Measurements from ENCODE around the gene KIF5C. TPM values are rescaled to one million over a fixed set of nuclear protein-coding genes. Genes with fewer than 3 reads are reported as not detected.

Gene KIF5C
- total and polyA plus RNA-seq, 2 of the 13 experiments (the other 11 are each of a cell fraction or from before 2014, with no cell fraction given): 0.15 to 0.20 TPM

DNA sequence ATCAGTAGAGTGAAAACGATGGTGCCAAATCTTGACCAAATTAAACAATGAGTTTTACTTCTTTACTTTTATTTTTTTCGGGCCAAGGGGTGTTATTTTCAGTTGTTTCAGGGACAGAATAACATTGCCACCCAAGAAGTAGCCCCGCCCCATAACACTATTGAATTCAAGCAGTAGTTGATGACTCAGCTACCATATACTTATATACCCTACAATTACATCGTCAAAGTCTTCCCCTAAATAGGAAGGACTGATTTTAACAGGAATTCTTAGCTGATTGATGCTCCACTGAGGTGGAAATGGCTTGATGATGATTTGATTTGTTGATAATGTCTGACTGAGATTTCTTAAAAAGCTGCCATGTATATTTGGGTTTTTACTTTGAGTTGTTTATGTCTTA, 188.2 kb downstream of the KIF5C start:
- Histone ChIP-seq H3K4me1 (ENCODE audit: insufficient read depth, low read length) (no peaks in the 10 kb centered on the region), H3K4me2 (ENCODE audit: low read depth, low read length) (no peak overlapping the region), H3K9me3 (ENCODE audit: low read length) (no peaks in the 10 kb centered on the region), H3K4me3 (replicated peaks in 1 of 3; ENCODE audit: insufficient read depth in 1 of 3, low read depth in 2 of 3, low read length in 3 of 3) (no peak overlapping the region), H3K27me3 (ENCODE audit: control insufficient read depth in 1 of 2, insufficient read depth in 2 of 2, low read length in 2 of 2) (no peaks in the 10 kb centered on the region), H3K27ac (ENCODE audit: extremely low read length, insufficient read depth, low read length) (no peak overlapping the region), H3K36me3 (replicated peaks in 1 of 2; ENCODE audit: control insufficient read depth in 1 of 2, insufficient read depth in 2 of 2, low read length in 2 of 2) (no peaks in the 10 kb centered on the region), H3K79me2 (ENCODE audit: insufficient read depth, low read length) (no peaks in the 10 kb centered on the region), H3K9ac (ENCODE audit: insufficient read depth, low read depth, low read length) (no peak overlapping the region), H2AFZ (ENCODE audit: low read length) (no peak overlapping the region), H4K20me1 (ENCODE audit: insufficient read depth, low read length) (no peaks in the 10 kb centered on the region)
- FAIRE-seq (no peak), ATAC-seq (no peak), DNase-seq (ENCODE audit: low spot score) (no peak)
- TF ChIP-seq NPAS2 (CRISPR knock-in tag; IDR thresholded peaks at IDR 0.05; ENCODE audit: borderline replicate concordance): no peak
- POLR2A ChIA-PET: no interaction called here
- 1% methylated on average over 4 of the region's 4 CpGs for WGBS (ENCODE audit: low lambda C conversion rate)
- CTCF ChIA-PET (ENCODE audit: low intra/inter-chr PET ratio, low total read pairs): no interaction called here
- BruUV-seq (replicated peaks): no TSS peak
- in situ Hi-C loops (cut with HindIII; ENCODE audit: extremely low pct_ligation_motif_present, low pct_unique_long_range_greater_than_20kb) (no loop called here), intact Hi-C loops (cut with micrococcal nuclease; ENCODE audit: unreplicated experiment) (no loop called here)

DNA sequence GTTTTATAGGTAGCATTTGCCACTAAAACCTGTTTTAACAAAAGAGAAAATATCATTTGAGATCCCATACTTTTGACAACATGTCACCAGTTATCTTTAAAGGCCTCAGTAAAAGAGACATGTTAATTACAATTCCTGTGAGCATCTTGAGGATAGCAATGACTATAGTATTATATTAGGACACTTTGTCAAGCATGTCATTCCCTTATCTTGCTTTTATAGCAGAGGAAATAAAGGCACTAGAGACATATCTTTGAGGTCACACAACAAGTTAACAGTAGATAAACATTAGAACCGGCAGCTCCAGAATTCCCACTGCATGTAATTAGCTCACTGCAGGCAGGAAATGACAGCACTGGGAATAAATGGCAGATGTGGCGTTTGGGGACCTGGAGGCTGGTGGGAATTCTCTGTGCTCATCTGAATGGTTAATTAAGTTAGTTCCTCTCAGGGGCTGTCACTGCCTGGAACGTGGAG, 189.4 kb downstream of the KIF5C start:
- no peak for ATAC-seq
- no peak overlapping the region for H3K27ac ChIP-seq (ENCODE audit: extremely low read length, insufficient read depth, low read length)
- no peaks in the 10 kb centered on the region for H3K36me3 ChIP-seq (replicated peaks in 1 of 2; ENCODE audit: control insufficient read depth in 1 of 2, insufficient read depth in 2 of 2, low read length in 2 of 2)
- H3K4me2 ChIP-seq (ENCODE audit: low read depth, low read length): no peak overlapping the region
- H3K4me3 ChIP-seq (replicated peaks in 1 of 3; ENCODE audit: insufficient read depth in 1 of 3, low read depth in 2 of 3, low read length in 3 of 3): no peak overlapping the region
- H4K20me1 ChIP-seq (ENCODE audit: insufficient read depth, low read length): no peaks in the 10 kb centered on the region
- H3K9ac ChIP-seq (ENCODE audit: insufficient read depth, low read depth, low read length): no peak overlapping the region
- ChIA-PET POLR2A (no interaction called here), CTCF (ENCODE audit: low intra/inter-chr PET ratio, low total read pairs) (no interaction called here)
- H3K4me1 ChIP-seq (ENCODE audit: insufficient read depth, low read length): no peaks in the 10 kb centered on the region
- no peak for TF ChIP-seq CHD4 (IDR thresholded peaks at IDR 0.05; ENCODE audit: borderline replicate concordance, low read length)
- TF ChIP-seq RAD51 (IDR thresholded peaks at IDR 0.05; ENCODE audit: borderline replicate concordance): no peak
- no peak for TF ChIP-seq KLF15 (CRISPR knock-in tag; IDR thresholded peaks at IDR 0.05; ENCODE audit: borderline replicate concordance)
- TF ChIP-seq, protein P1, sequence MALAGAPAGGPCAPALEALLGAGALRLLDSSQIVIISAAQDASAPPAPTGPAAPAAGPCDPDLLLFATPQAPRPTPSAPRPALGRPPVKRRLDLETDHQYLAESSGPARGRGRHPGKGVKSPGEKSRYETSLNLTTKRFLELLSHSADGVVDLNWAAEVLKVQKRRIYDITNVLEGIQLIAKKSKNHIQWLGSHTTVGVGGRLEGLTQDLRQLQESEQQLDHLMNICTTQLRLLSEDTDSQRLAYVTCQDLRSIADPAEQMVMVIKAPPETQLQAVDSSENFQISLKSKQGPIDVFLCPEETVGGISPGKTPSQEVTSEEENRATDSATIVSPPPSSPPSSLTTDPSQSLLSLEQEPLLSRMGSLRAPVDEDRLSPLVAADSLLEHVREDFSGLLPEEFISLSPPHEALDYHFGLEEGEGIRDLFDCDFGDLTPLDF (CRISPR knock-in tag; IDR thresholded peaks at IDR 0.05): no peak
- TF ChIP-seq SNAI1 (CRISPR knock-in tag; IDR thresholded peaks at IDR 0.05; ENCODE audit: borderline replicate concordance): no peak
- intact Hi-C loops (cut with micrococcal nuclease; ENCODE audit: unreplicated experiment): no loop called here
- no TSS peak for BruUV-seq (replicated peaks)
- no peak for FAIRE-seq
- no peak overlapping the region for H2AFZ ChIP-seq (ENCODE audit: low read length)
- no peaks in the 10 kb centered on the region for H3K27me3 ChIP-seq (ENCODE audit: control insufficient read depth in 1 of 2, insufficient read depth in 2 of 2, low read length in 2 of 2)
- no peak for DNase-seq (ENCODE audit: low spot score)
- in situ Hi-C loops (cut with HindIII; ENCODE audit: extremely low pct_ligation_motif_present, low pct_unique_long_range_greater_than_20kb): no loop called here
- WGBS (ENCODE audit: low lambda C conversion rate): 4% methylated on average over 3 of the region's 3 CpGs
- no peaks in the 10 kb centered on the region for H3K79me2 ChIP-seq (ENCODE audit: insufficient read depth, low read length)
- no peaks in the 10 kb centered on the region for H3K9me3 ChIP-seq (ENCODE audit: low read length)
